IMR-90 (cell line): Measurements from ENCODE around the gene GABRR1. TPM values are rescaled to one million over a fixed set of nuclear protein-coding genes. Genes with fewer than 3 reads are reported as not detected.

Source experiments
- ATAC-seq: fragments of 200-7000 bp; cut with Tn5 transposase; 2 replicates; pipeline ENCODE4 v1.9.1; 2020; ENCODE audit warnings: low read depth, mild to moderate bottlenecking, moderate library complexity
- BruUV-seq: library from RNA; stranded (reverse); fragments of 400-500 nt; replicated peaks from 2 replicates; lab custom pipeline; 2021; lab: Mats Ljungman, UMichigan
- CTCF ChIA-PET: fragments of 300-600 bp; formaldehyde crosslinking; extraction: SDS; loops from one replicate; lab custom pipeline; 2021; ENCODE audit warnings: antibody characterized with exemption; lab: Yijun Ruan, JAX
- POLR2A ChIA-PET: fragments of 300-600 bp; sonication (Branson Sonifier 250); formaldehyde crosslinking; loops from one replicate; lab custom pipeline; 2022; ENCODE audit warnings: antibody characterized with exemption; ENCODE audit not compliant: unreplicated experiment; lab: Charles Lee
- DNase-seq: peaks from one replicate; pipeline ENCODE4 v3.0.0; 2013
- H2AFZ ChIP-seq: replicated peaks from 2 replicates; pipeline ENCODE3; 2013; ENCODE audit warnings: low read length, mild to moderate bottlenecking; ENCODE audit not compliant: poor library complexity
- H2AK5ac ChIP-seq: 2 replicates; pipeline ENCODE4 v1.6.1; 2013; ENCODE audit warnings: low read depth, low read length, inconsistent platforms
- H2AK9ac ChIP-seq: replicated peaks from 2 replicates; pipeline ENCODE3; 2013; ENCODE audit warnings: mild to moderate bottlenecking, low read depth, low read length, moderate library complexity; ENCODE audit not compliant: poor library complexity
- H2BK120ac ChIP-seq: 2 replicates; pipeline ENCODE4 v1.6.1; 2013; ENCODE audit warnings: low read depth, low read length, inconsistent platforms
- H2BK15ac ChIP-seq: 3 replicates; pipeline ENCODE4 v1.6.1; 2013; ENCODE audit warnings: low read depth, low read length, inconsistent platforms
- H2BK20ac ChIP-seq: 2 replicates; pipeline ENCODE4 v1.6.1; 2013; ENCODE audit warnings: low read depth, mild to moderate bottlenecking, inconsistent platforms, low read length, moderate library complexity
- H2BK5ac ChIP-seq: 2 replicates; pipeline ENCODE4 v1.6.1; 2013; ENCODE audit warnings: mild to moderate bottlenecking, low read depth, low read length, inconsistent platforms; ENCODE audit not compliant: poor library complexity, severe bottlenecking
- H3K14ac ChIP-seq: replicated peaks from 2 replicates; pipeline ENCODE4 v1.6.1; 2013; ENCODE audit warnings: low read depth, low read length, inconsistent platforms
- H3K18ac ChIP-seq: 2 replicates; pipeline ENCODE4 v1.6.1; 2013; ENCODE audit warnings: low read depth, low read length, control low read depth
- H3K23ac ChIP-seq: 2 replicates; pipeline ENCODE4 v1.6.1; 2013; ENCODE audit warnings: low read depth, low read length, inconsistent platforms
- H3K27ac ChIP-seq: 2 replicates; pipeline ENCODE4 v1.5.1; 2013; ENCODE audit warnings: mild to moderate bottlenecking, control low read depth, low read length; ENCODE audit not compliant: insufficient read depth
- H3K27me3 ChIP-seq: 2 replicates; pipeline ENCODE4 v1.6.1; 2013; ENCODE audit warnings: low read length; ENCODE audit not compliant: control insufficient read depth, insufficient read depth
- H3K36me3 ChIP-seq: 2 replicates; pipeline ENCODE4 v1.6.1; 2013; ENCODE audit warnings: low read length, mixed read lengths; ENCODE audit not compliant: control insufficient read depth, insufficient read depth
- H3K4ac ChIP-seq: 2 replicates; pipeline ENCODE4 v1.6.1; 2013; ENCODE audit warnings: low read depth, low read length, inconsistent platforms
- H3K4me1 ChIP-seq: 2 replicates; pipeline ENCODE4 v1.6.1; 2013; ENCODE audit warnings: low read length, mixed read lengths; ENCODE audit not compliant: control insufficient read depth, insufficient read depth
- H3K4me2 ChIP-seq: 2 replicates; pipeline ENCODE4 v1.6.1; 2013; ENCODE audit warnings: low read depth, mild to moderate bottlenecking, control low read depth, low read length, moderate library complexity
- H3K4me3 ChIP-seq: 2 replicates; pipeline ENCODE4 v1.5.1; 2013; ENCODE audit warnings: low read depth, mild to moderate bottlenecking, control low read depth, low read length, moderate library complexity; ENCODE audit not compliant: insufficient read depth
- H3K56ac ChIP-seq: 2 replicates; pipeline ENCODE4 v1.6.1; 2013; ENCODE audit warnings: low read length, inconsistent platforms; ENCODE audit not compliant: insufficient read depth; ENCODE audit errors: extremely low read depth
- H3K79me1 ChIP-seq, 2 experiments: 2 replicates each; pipeline ENCODE4 v1.6.1; 2013; ENCODE audit warnings: low read length in 2 of 2, inconsistent platforms in 1 of 2, low read depth in 1 of 2
- H3K9ac ChIP-seq: 2 replicates; pipeline ENCODE4 v1.6.1; 2013; ENCODE audit warnings: low read depth, low read length, control low read depth
- H3K9me1 ChIP-seq: 2 replicates; pipeline ENCODE4 v1.6.1; 2013; ENCODE audit warnings: low read length, inconsistent platforms; ENCODE audit not compliant: insufficient read depth
- H3K9me3 ChIP-seq: 2 replicates; pipeline ENCODE4 v1.6.1; 2013; ENCODE audit warnings: low read length; ENCODE audit not compliant: control insufficient read depth, insufficient read depth
- H4K20me1 ChIP-seq: 2 replicates; pipeline ENCODE4 v1.6.1; 2013; ENCODE audit warnings: low read length, inconsistent platforms; ENCODE audit not compliant: insufficient read depth
- H4K5ac ChIP-seq: 2 replicates; pipeline ENCODE4 v1.6.1; 2013; ENCODE audit warnings: mild to moderate bottlenecking, low read depth, low read length, control low read depth
- H4K8ac ChIP-seq, 2 experiments: 2 replicates each; pipeline ENCODE4 v1.6.1; 2013; ENCODE audit warnings: low read depth in 2 of 2, low read length in 2 of 2, control low read depth in 1 of 2, inconsistent platforms in 1 of 2
- H4K91ac ChIP-seq: 2 replicates; pipeline ENCODE4 v1.6.1; 2013; ENCODE audit warnings: low read depth, low read length, inconsistent platforms; ENCODE audit not compliant: insufficient read depth
- ELK1 ChIP-seq: fragments of 150-350 bp; IDR thresholded peaks from 2 replicates; pipeline ENCODE4 v1.6.1; 2016; ENCODE audit warnings: low read depth, mild to moderate bottlenecking, low read length, moderate library complexity, borderline replicate concordance
- FOS ChIP-seq: fragments of 150-350 bp; IDR thresholded peaks from 2 replicates; pipeline ENCODE4 v1.6.1; 2016; ENCODE audit warnings: low read depth, low read length
- MAFK ChIP-seq: IDR thresholded peaks from 2 replicates; pipeline ENCODE4 v1.6.1; 2012; ENCODE audit warnings: low read depth, low read length, improper control_type of control experiment
- MAZ ChIP-seq: IDR thresholded peaks from 2 replicates; pipeline ENCODE4 v1.6.1; 2012; ENCODE audit warnings: low read depth, mild to moderate bottlenecking, low read length, improper control_type of control experiment, moderate library complexity, borderline replicate concordance
- NFE2L2 ChIP-seq: fragments of 150-350 bp; IDR thresholded peaks from 2 replicates; pipeline ENCODE4 v1.6.1; 2016; ENCODE audit warnings: low read depth, mild to moderate bottlenecking, low read length
- RAD21 ChIP-seq: IDR thresholded peaks from 2 replicates; pipeline ENCODE4 v1.6.1; 2012; ENCODE audit warnings: low read length, improper control_type of control experiment
- RFX5 ChIP-seq: IDR thresholded peaks from 2 replicates; pipeline ENCODE4 v1.8.0; 2012; ENCODE audit warnings: low read depth, mild to moderate bottlenecking, low read length, moderate library complexity
- USF2 ChIP-seq: fragments of 150-350 bp; IDR thresholded peaks from 2 replicates; pipeline ENCODE4 v1.6.1; 2017; ENCODE audit warnings: mild to moderate bottlenecking, antibody characterized with exemption, low read length, low read depth
- WGBS, 2 experiments: methylation state at CpG; one replicate each; pipeline versions ENCODE4 v1.1.5 to v1.1.7; 2013; ENCODE audit warnings: missing lambda C conversion rate in 2 of 2; ENCODE audit not compliant: insufficient read length in 1 of 2; ENCODE audit errors: extremely low coverage in 2 of 2; 5-methylcytosine and 5-hydroxymethylcytosine counted together
- dilution Hi-C: fragments of 300-500 bp; cut with HindIII; formaldehyde crosslinking; loops from one replicate; pipeline ENCODE4 v1.14.3; 2018; ENCODE audit warnings: low sequenced_read_pairs; ENCODE audit not compliant: unreplicated experiment
- in situ Hi-C: fragments of 300-500 bp; cut with MboI; formaldehyde crosslinking; loops from 3 replicates; pipeline ENCODE4 v1.14.3; 2019; ENCODE audit warnings: low sequenced_read_pairs, inconsistent platforms, mixed read lengths
- intact Hi-C: fragments of 100-400 bp; cut with micrococcal nuclease; formaldehyde crosslinking; loops from 2 replicates; pipeline ENCODE4 v1.10.0; 2022
- polyA plus RNA-seq, 3 experiments: library from polyadenylated mRNA; depleted of rRNA; stranded (reverse); fragments of >200 nt; gene quantifications; 2 replicates each; pipeline ENCODE4 v1.2.3, GENCODE V29; 2012; ENCODE audit warnings: low replicate concordance in 1 of 3
- total RNA-seq: library from RNA; depleted of rRNA; stranded (reverse); fragments of >200 nt; gene quantifications from 2 replicates; pipeline ENCODE4 v1.2.3, GENCODE V29; 2012

GABRR1 gene
- total and polyA plus RNA-seq, 2 of the 4 experiments (the other 2 are of a cell fraction), result not detected

GRCh38 chr6:89251170-89251569, 34.0 kb upstream of the GABRR1 start:
- no peak overlapping the region for H4K8ac ChIP-seq
- H3K79me1 ChIP-seq, result no peaks in the 10 kb centered on the region
- TF ChIP-seq RAD21 (no peak), ELK1 (no peak), RFX5 (no peak), MAFK (no peak), USF2 (no peak), FOS (no peak), MAZ (no peak), NFE2L2 (no peak)
- no peak overlapping the region for H2BK15ac ChIP-seq
- no peak overlapping the region for H2AK9ac ChIP-seq
- no peak overlapping the region for H3K56ac ChIP-seq
- peaks cover 2% of the 10 kb centered on the region for H3K27me3 ChIP-seq
- H3K9me3 ChIP-seq, result no peaks in the 10 kb centered on the region
- ChIA-PET CTCF (no interaction called here), POLR2A (no interaction called here)
- H3K4me3 ChIP-seq, result no peak overlapping the region
- no CpG with 5 or more reads among the region's 2 CpGs for WGBS, 2 experiments
- no peaks in the 10 kb centered on the region for H3K9me1 ChIP-seq
- H4K20me1 ChIP-seq, result no peaks in the 10 kb centered on the region
- intact Hi-C loops, result no loop called here
- no peak overlapping the region for H3K4me2 ChIP-seq
- DNase-seq (no peak), ATAC-seq (no peak)
- no peak overlapping the region for H3K9ac ChIP-seq
- H3K18ac ChIP-seq, result no peak overlapping the region
- no peak overlapping the region for H3K14ac ChIP-seq
- in situ Hi-C loops, result no loop called here
- no peak overlapping the region for H2BK20ac ChIP-seq
- H4K91ac ChIP-seq, result no peak overlapping the region
- no TSS peak for BruUV-seq
- H3K36me3 ChIP-seq, result no peaks in the 10 kb centered on the region
- H2BK120ac ChIP-seq, result no peak overlapping the region
- no peaks in the 10 kb centered on the region for H3K4me1 ChIP-seq
- H3K27ac ChIP-seq, result no peak overlapping the region
- dilution Hi-C loops, result no loop called here
- H2BK5ac ChIP-seq, result no peak overlapping the region
- no peak overlapping the region for H3K23ac ChIP-seq
- no peak overlapping the region for H2AFZ ChIP-seq
- no peak overlapping the region for H4K5ac ChIP-seq
- H3K4ac ChIP-seq, result no peak overlapping the region
- no peak overlapping the region for H2AK5ac ChIP-seq
